GM21526 (cell line): ENCODE data around the gene CDR2L.
"Not testable (repeated sequence)": the region's sequence is repeated elsewhere in the genome, so short reads cannot be mapped to it uniquely, and the experiment has no call there.

Source experiments
- ATAC-seq: cut with Tn5 transposase; IDR thresholded peaks from one replicate; pipeline ENCODE4 v1.9.1; 2021; ENCODE audit warnings: moderate library complexity; ENCODE audit not compliant: unreplicated experiment, low FRiP score

CDR2L gene

GRCh38 chr17:75006653-75007052, 19.2 kb downstream of the CDR2L start:
- ATAC-seq = no peak

GRCh38 chr17:75008373-75008772, 20.9 kb downstream of the CDR2L start:
- ATAC-seq = no peak

- ATAC-seq = no peak
Measured at GRCh38 chr17:75009139-75009724, 21.8 kb downstream of the CDR2L start.

GRCh38 chr17:75010683-75011400, 23.4 kb downstream of the CDR2L start:
- no peak for ATAC-seq

- no peak for ATAC-seq
Measured at GRCh38 chr17:75011401-75012095, 24.1 kb downstream of the CDR2L start.

GRCh38 chr17:75012096-75012345, 24.6 kb downstream of the CDR2L start:
- ATAC-seq = no peak

GRCh38 chr17:75012346-75013091, 25.1 kb downstream of the CDR2L start, which contains the start of gene MRPL58:
MRPL58 (plus strand) TSS chr17:75012670; CDS start chr17:75012687, 17 bp downstream.
- ATAC-seq = peak; percentile 79

GRCh38 chr17:75013092-75013559, 25.7 kb downstream of the CDR2L start:
- no peak for ATAC-seq

GRCh38 chr17:75019146-75019545, 31.7 kb downstream of the CDR2L start:
- ATAC-seq = no peak

GRCh38 chr17:75019710-75020109, 32.3 kb downstream of the CDR2L start:
- ATAC-seq = no peak

GRCh38 chr17:75020331-75021110, 33.1 kb downstream of the CDR2L start:
- ATAC-seq = no peak

- no peak for ATAC-seq
Measured at GRCh38 chr17:75024686-75025397, 37.4 kb downstream of the CDR2L start.

- not testable (repeated sequence) for ATAC-seq
Measured at GRCh38 chr17:75025398-75025734, 37.9 kb downstream of the CDR2L start.

GRCh38 chr17:75026650-75027049, 39.2 kb downstream of the CDR2L start:
- not testable (repeated sequence) for ATAC-seq

GRCh38 chr17:75030161-75030560, 42.7 kb downstream of the CDR2L start:
- no peak for ATAC-seq

GRCh38 chr17:75031972-75032719, 44.7 kb downstream of the CDR2L start:
- ATAC-seq = no peak

GRCh38 chr17:75032720-75033280, 45.4 kb downstream of the CDR2L start:
- no peak for ATAC-seq

GRCh38 chr17:75033346-75034235, 46.2 kb downstream of the CDR2L start:
- peak; percentile 45 for ATAC-seq
